IPS-18c (cell line): ENCODE measurements around the gene NBEAL2.

Experiments used
- H3K4me3 ChIP-seq: 2 replicates; pipeline ENCODE4 v1.7.0; 2013; ENCODE audit warnings: low read depth, mild to moderate bottlenecking, low read length, moderate library complexity; ENCODE audit not compliant: insufficient read depth
- H3K9me3 ChIP-seq: one replicate; pipeline ENCODE4 v1.6.1; 2013; ENCODE audit warnings: mild to moderate bottlenecking, low read length, moderate library complexity; ENCODE audit not compliant: control insufficient read depth, insufficient read depth

NBEAL2 gene

GRCh38 chr3:47002171-47003055, 22.9 kb downstream of the NBEAL2 start:
- H3K4me3 ChIP-seq, result no peak overlapping the region
- H3K9me3 ChIP-seq, result no peaks in the 10 kb centered on the region

DNA sequence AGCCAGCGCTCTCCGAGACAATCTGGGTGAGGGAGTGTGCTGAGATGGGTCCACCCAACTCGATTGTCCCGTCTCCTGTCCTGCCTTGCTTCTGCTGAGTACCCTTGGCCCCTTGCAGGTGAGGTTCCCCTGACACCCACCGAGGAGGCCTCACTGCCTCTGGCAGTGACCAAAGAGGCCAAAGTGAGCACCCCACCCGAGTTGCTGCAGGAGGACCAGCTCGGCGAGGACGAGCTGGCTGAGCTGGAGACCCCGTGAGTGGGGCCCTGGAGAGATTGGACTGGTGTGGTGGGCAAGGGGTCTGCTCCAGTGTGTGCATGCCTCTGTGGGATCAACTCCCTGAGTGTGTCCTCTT, 23.6 kb downstream of the NBEAL2 start:
- Histone ChIP-seq H3K9me3 (no peaks in the 10 kb centered on the region), H3K4me3 (no peak overlapping the region)

DNA sequence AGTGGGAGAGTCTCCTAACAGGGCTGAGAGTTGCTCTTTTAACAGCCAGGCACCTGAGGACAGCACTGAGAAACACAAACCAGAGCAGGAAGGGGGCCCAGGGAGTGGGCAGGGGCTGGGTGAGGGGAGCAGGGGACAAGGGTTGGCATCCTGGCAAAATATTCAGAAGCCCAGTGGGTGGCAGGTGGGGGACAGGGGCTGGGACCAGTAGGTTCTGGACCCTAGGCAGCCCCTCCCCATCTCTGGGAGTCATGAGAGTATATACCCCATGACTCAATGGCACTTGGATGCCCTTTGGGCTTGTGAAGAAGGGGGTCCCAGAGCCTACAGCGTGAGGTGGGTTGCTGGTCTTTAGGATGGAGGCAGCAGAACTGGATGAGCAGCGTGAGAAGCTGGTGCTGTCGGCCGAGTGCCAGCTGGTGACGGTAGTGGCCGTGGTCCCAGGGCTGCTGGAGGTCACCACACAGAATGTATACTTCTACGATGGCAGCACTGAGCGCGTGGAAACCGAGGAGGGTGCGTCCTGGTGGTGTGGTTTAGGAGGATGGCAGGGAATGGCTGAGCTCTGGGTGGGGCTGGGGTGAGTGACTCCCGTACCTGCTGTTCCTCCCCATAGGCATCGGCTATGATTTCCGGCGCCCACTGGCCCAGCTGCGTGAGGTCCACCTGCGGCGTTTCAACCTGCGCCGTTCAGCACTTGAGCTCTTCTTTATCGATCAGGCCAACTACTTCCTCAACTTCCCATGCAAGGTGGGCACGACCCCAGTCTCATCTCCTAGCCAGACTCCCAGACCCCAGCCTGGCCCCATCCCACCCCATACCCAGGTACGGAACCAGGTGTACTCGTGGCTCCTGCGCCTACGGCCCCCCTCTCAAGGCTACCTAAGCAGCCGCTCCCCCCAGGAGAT, 24.2 kb downstream of the NBEAL2 start:
- Histone ChIP-seq H3K4me3 (no peak overlapping the region), H3K9me3 (no peaks in the 10 kb centered on the region)

DNA sequence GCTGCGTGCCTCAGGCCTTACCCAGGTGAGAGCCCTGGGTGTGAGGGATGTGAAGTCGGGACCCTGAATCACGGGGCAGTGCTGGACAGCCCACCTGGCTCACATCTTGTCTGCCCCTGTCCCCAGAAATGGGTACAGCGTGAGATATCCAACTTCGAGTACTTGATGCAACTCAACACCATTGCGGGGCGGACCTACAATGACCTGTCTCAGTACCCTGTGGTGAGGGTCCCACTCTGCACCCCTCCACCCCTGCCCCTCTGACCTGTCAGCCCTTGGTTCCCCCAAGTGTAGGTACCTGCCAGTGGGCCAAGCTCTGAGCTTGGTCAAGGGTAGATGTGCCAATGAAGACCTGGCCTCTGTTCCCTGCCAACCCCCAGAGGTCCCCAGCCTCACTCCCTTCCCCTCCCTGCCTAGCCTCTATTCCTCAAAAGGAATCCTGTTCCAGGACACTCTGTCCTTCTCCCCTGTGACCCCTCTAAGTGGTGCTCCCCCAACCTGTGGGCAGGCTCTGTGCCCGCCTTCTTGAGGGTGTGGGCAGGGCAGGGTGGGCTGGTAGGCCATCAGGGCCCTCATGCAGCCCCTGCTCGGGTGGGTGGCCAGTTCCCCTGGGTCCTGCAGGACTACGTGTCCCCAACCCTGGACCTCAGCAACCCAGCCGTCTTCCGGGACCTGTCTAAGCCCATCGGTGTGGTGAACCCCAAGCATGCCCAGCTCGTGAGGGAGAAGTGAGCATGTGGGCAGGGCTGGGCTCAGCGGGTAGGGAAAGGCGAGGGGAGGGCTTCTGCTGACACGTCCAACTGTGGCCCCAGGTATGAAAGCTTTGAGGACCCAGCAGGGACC, 25.1 kb downstream of the NBEAL2 start:
- H3K4me3 ChIP-seq, result no peak overlapping the region
- H3K9me3 ChIP-seq, result no peaks in the 10 kb centered on the region

DNA sequence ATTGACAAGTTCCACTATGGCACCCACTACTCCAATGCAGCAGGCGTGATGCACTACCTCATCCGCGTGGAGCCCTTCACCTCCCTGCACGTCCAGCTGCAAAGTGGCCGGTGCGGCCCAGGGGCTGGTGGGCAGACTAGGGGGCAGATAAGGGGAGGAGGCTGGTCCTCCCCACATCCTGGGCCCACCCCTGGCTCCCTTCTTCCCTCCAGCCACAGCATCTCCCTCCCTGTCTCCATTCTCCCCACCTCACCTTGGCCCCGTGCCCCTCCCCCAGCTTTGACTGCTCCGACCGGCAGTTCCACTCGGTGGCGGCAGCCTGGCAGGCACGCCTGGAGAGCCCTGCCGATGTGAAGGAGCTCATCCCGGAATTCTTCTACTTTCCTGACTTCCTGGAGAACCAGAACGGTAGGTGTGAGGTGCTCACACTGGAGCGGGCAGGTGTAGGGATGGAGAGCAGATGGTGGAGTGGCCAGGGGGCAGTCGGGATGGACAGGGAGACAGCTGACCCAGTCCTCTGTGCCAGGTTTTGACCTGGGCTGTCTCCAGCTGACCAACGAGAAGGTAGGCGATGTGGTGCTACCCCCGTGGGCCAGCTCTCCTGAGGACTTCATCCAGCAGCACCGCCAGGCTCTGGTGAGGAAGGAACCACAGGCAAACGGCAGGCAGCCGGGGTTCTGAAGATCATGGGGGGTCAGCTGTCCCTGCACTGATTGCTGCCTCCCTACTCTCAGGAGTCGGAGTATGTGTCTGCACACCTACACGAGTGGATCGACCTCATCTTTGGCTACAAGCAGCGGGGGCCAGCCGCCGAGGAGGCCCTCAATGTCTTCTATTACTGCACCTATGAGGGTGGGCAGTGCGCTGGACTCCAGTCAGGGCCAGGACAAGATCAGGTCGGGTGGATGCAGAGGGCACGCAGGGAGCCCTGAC, 26.0 kb downstream of the NBEAL2 start:
- Histone ChIP-seq H3K4me3 (no peak overlapping the region), H3K9me3 (no peaks in the 10 kb centered on the region)

DNA sequence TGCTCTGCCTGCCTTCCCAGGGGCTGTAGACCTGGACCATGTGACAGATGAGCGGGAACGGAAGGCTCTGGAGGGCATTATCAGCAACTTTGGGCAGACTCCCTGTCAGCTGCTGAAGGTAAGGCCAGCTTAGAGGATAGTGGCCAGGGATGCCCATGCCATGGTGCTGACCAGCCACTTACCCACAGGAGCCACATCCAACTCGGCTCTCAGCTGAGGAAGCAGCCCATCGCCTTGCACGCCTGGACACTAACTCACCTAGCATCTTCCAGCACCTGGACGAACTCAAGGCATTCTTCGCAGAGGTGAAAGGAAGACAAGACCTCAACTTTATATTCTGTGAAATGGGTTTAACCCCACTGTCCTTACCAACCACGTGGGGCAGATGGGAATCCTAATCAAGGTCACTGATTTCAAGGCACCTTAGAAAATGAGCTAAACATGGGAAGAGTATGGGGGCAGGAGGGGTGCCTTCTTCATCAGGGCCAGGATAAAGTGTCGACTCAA, 26.7 kb downstream of the NBEAL2 start:
- Histone ChIP-seq H3K4me3 (no peak overlapping the region), H3K9me3 (no peaks in the 10 kb centered on the region)

DNA sequence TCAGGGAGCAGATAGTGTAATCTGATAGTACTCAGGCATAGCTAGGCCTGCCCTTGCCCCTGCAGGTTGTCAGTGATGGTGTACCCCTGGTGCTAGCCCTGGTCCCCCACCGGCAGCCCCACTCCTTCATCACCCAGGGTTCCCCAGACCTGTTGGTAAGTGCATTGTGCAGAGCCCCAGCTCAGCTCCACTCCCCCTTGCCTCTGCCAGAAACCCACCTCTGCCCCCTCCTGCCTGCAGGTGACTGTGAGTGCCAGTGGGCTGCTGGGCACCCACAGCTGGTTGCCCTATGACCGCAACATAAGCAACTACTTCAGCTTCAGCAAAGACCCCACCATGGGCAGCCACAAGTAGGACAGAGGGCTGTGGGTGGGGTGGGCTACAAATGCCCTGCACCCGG, 27.5 kb downstream of the NBEAL2 start:
- no peak overlapping the region for H3K4me3 ChIP-seq

GRCh38 chr3:47007482-47008233, 28.2 kb downstream of the NBEAL2 start:
- H3K4me3 ChIP-seq, result no peak overlapping the region
- no peaks in the 10 kb centered on the region for H3K9me3 ChIP-seq

More for the DNA sequence above, 27.5 kb downstream of the NBEAL2 start:
- no peaks in the 10 kb centered on the region for H3K9me3 ChIP-seq

DNA sequence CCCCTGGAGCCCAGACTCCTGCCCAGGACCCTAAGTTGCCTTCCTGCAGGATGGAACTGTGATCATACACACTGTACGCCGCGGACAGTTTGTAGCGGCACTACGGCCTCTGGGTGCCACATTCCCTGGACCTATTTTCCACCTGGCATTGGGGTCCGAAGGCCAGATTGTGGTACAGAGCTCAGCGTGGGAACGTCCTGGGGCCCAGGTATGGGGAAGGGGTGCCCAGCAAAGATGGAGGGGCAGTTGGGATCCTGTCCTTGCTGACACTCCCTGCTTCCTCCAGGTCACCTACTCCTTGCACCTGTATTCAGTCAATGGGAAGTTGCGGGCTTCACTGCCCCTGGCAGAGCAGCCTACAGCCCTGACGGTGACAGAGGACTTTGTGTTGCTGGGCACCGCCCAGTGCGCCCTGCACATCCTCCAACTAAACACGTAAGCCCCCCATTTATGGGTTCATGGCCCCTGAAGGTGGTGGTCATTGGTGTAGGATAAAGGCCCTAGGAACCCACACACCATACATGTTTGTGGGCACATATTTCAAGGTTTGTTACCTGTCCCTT, 28.8 kb downstream of the NBEAL2 start:
- Histone ChIP-seq H3K4me3 (peak overlapping the region; percentile 71), H3K9me3 (no peaks in the 10 kb centered on the region)

- H3K9me3 ChIP-seq, result no peaks in the 10 kb centered on the region
- peak overlapping the region; percentile 71 for H3K4me3 ChIP-seq
Measured at GRCh38 chr3:47008851-47009224, 29.4 kb downstream of the NBEAL2 start.

GRCh38 chr3:47009225-47010110, 30.0 kb downstream of the NBEAL2 start:
- no peaks in the 10 kb centered on the region for H3K9me3 ChIP-seq
- peak overlapping the region; percentile 71 for H3K4me3 ChIP-seq

GRCh38 chr3:47010111-47010712, 30.7 kb downstream of the NBEAL2 start:
- peak overlapping the region; percentile 71; the same call in 1 of the 2 replicates for H3K4me3 ChIP-seq
- H3K9me3 ChIP-seq, result no peaks in the 10 kb centered on the region

GRCh38 chr3:47010910-47011309, 31.4 kb downstream of the NBEAL2 start:
- Histone ChIP-seq H3K9me3 (no peaks in the 10 kb centered on the region), H3K4me3 (no peak overlapping the region)

DNA sequence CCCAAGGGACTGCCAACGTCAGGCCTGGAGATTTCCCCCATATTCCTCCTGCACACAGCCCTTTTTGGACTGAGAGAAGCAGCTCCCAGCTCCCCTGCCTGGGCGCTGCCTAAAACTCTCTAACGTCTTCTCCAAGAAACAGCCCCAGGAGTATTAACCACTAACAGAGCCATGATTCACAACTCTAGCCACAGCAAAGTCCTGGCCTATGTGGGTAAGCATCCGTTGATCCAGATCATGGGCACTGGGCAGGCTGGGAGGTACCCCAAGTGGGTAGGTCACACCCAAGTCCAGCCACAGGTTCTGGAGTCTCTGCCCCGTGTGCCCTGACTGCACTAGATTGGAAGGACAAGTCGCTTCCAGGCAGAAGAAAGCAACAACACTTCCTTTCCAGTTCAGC, 31.9 kb downstream of the NBEAL2 start:
- Histone ChIP-seq H3K4me3 (no peak overlapping the region), H3K9me3 (no peaks in the 10 kb centered on the region)
